GM23248 (cell line): ENCODE measurements around the gene CACNG3.

Source experiments
- EZH2 ChIP-seq: fragments of 200-600 bp; sonication (generic); IDR thresholded peaks from 2 replicates; pipeline ENCODE4 v1.6.1; 2018; ENCODE audit warnings: antibody characterized with exemption, mild to moderate bottlenecking; ENCODE audit not compliant: insufficient read depth, poor library complexity, severe bottlenecking
- EZH2phosphoT487 ChIP-seq: fragments of 200-600 bp; sonication (generic); IDR thresholded peaks from 2 replicates; pipeline ENCODE4 v1.6.1; 2018; ENCODE audit warnings: antibody characterized with exemption, moderate library complexity, mild to moderate bottlenecking, low read depth; ENCODE audit not compliant: insufficient read depth

DNA sequence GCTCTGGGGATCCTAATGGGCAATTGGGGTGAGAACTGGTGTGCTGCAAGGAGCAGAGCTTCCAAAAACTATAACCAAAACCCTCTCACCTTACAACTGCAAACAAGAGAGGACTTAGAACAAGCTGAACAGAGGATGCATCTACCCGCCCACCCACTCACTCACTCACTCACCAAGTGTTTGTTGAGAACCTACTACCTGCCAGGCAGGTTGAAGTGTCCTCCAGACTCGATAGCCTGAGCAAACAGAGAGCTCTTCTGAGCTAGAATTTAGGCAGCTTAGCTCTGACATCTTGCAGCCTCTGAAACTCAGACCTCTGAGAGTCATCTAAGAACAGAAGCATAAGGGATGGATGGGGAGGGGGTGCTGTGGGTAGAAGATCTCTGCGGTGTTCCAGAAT lies 41.2 kb downstream of the CACNG3 start:
- no peak for TF ChIP-seq EZH2phosphoT487
- TF ChIP-seq EZH2 = no peak
